Measurements from ENCODE around the gene ANKRD30B.
"Not testable (repeated sequence)": the region's sequence is repeated elsewhere in the genome, so short reads cannot be mapped to it uniquely, and the experiment has no call there.

ANKRD30B gene

DNA sequence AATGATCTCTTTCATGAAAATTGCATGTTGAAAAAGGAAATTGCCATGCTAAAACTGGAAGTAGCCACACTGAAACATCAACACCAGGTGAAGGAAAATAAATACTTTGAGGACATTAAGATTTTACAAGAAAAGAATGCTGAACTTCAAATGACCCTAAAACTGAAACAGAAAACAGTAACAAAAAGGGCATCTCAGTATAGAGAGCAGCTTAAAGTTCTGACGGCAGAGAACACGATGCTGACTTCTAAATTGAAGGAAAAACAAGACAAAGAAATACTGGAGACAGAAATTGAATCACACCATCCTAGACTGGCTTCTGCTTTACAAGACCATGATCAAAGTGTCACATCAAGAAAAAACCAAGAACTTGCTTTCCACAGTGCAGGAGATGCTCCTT is 103.6 kb downstream of the ANKRD30B start:
- DNase-seq (ENCODE audit: low read depth): not testable (repeated sequence)

DNA sequence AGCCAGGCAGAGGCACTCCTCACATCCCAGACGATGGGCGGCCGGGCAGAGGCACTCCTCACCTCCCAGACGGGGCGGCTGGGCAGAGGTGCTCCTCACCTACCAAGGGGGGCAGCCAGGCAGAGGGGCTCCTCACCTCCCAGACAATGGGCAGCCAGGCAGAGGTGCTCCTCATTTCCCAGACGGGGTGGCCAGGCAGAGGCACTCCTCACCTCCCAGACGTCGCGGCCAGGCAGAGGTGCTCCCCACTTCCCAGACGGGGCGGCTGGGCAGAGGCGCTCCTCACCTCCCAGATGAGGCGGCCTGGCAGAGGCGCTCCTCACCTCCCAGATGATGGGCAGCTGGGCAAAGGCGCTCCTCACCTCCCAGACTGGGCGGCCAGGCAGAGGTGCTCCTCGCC is 107.7 kb downstream of the ANKRD30B start:
- not testable (repeated sequence) for DNase-seq (ENCODE audit: low read depth)

DNA sequence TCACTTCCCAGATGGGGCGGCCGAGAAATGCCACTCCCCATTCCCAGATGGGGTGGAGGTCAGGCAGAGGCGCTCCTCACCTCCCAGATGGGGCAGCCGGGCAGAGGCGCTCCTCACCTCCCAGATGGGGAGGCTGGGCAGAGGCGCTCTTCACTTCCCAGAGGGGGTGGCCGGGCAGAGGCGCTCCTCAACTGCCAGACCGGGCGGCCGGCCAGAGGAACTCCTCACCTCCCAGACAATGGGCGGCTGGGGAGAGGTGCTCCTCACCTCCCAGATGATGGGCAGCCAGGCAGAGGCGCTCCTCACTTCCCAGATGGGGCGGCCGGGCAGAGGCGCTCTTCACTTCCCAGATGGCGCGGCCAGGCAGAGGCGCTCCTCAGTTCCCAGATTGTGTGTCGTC is 108.3 kb downstream of the ANKRD30B start:
- not testable (repeated sequence) for DNase-seq (ENCODE audit: low read depth)

DNA sequence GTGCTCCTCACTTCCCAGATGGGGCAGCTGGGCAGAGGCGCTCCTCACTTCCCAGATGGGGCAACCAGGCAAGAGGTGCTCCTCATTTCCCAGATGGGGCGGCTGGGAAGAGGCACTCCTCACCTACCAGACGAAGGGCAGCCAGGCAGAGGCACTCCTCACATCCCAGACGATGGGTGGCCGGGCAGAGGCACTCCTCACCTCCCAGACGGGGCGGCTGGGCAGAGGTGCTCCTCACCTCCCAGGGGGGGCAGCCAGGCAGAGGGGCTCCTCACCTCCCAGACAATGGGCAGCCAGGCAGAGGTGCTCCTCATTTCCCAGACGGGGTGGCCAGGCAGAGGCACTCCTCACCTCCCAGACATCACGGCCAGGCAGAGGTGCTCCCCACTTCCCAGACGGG is 110.5 kb downstream of the ANKRD30B start:
- DNase-seq (ENCODE audit: low read depth): not testable (repeated sequence)

DNA sequence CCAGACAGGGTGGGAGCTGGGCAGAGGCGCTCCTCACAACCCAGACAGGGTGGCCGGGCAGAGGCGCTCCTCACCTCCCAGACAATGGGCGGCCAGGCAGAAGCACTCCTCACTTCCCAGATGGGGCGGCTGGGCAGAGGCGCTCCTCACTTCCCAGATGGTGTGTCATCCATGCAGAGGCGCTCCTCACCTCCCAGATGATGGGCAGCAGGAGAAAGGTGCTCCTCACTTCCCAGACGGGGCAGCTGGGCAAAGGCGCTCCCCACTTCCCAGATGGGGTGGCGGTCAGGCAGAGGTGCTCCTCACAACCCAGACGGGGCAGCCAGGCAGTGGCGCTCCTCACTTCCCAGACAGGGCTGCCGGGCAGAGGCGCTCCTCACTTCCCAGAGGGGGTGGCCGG is 112.0 kb downstream of the ANKRD30B start:
- not testable (repeated sequence) for DNase-seq (ENCODE audit: low read depth)

DNA sequence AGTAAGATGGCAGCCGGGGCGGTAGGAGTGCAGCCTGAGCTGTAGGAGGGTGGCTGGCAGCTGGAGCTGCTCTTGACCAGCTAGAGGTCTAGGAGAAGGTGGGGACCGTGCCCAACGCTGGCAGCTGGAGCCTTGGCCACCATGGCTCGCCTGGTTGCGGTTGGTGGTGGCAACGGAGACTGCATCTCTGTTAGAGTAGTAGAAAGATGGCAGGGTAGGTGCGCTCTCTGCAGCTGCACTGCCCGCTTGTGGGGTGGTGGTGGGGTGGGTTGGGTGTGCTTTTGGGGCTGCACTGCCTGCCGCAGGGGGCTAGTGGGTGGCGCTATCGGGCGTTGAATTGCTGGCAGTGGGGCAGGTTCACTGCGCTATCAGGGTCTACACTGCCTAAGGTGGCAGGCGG is 118.5 kb downstream of the ANKRD30B start:
- DNase-seq (ENCODE audit: low read depth): not testable (repeated sequence)

DNA sequence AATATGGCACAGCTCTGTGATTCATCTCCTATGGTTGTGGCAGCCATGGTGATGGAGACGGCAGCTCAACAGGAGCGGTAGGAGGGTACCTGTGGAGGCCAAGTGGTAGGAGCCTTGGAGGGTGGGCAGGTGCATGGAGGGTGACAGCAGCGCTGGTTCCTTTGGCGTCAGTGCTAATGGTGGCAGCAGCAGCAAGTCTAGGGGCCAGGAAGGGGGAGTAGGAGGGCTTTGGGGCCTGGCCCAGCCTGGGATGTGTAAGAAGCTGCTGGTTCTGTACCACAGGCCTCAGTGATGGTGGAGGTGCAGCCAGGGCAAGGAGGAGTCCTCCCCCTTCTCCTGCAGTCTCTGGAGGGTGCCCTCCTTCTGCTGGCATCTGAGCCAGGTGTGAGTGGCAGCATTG is 120.0 kb downstream of the ANKRD30B start:
- DNase-seq (ENCODE audit: low read depth): not testable (repeated sequence)

DNA sequence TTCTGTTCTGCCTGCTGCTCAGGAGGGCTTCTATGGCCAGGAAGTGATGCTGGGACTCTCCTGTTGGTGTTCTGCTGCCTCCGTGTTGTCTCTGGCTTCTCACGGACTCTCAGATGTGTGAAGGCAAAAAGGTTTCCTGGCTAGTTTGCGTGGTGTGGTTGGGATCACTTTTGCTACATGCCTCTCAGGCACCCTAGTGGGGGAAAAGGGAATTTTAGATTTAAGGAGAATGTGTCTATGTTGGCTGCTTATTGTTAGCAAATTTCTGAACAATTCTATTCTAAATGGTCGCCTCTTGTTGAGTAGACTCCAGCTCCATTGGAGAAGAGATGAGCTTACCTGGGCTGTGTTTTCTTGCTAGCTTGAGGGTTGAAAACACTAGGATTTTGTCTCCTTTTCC is 120.9 kb downstream of the ANKRD30B start:
- DNase-seq (ENCODE audit: low read depth): not testable (repeated sequence)

DNA sequence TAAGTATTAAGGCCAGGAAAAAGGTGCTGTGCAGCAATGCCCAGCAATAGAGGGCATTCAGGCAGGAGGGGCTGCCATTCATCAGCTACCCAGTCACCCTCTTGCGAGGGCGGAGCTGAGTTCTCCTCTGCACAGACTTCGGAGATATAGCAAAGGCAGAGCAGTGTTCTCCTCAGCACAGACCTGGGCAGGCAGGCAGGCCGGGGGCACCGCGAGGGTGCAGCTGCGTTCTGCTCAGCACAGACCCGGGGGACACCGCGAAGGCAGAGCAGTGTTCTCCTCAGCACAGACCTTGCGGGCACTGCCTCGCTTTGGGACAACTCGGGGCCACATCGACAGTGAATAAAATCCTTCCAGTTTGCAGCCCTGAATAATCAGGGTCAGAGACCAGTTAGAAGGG is 130.9 kb downstream of the ANKRD30B start:
- not testable (repeated sequence) for DNase-seq (ENCODE audit: low read depth)

DNA sequence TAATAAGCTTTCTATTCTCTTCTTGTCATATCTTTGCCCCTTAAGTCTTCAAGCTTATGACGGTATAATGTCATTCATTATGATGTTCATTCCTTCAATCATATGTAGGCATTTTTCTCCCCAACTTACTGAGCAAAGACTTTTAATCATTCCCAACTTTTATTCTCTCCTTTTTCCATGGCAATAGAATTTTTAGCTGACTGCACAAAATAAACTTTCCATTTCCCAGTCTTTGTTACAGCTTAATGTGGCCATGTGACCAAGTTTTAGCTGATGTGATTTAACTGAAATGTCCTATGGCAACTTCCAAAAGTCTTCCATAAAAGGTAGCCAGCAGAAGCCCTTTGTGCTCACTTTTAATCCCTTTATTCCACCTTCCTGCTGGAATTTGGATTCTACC is 152.5 kb downstream of the ANKRD30B start:
- DNase-seq (ENCODE audit: low read depth): no peak

All from GM04503 (cell line).